CD4-positive, alpha-beta memory T cell (primary cell): Measurements from ENCODE around the gene RSPO3. TPM values are rescaled to one million over a fixed set of nuclear protein-coding genes. Genes with fewer than 3 reads are reported as not detected.
"Not testable (repeated sequence)": the region's sequence is repeated elsewhere in the genome, so short reads cannot be mapped to it uniquely, and the experiment has no call there.

Experiments
- CTCF ChIA-PET: fragments of 350-600 bp; sonication (Branson Sonifier 250); formaldehyde crosslinking; loops from one replicate; lab custom pipeline; 2021; ENCODE audit warnings: inconsistent platforms; ENCODE audit not compliant: partially characterized antibody; lab: Charles Lee
- POLR2A ChIA-PET: fragments of 350-600 bp; sonication (Branson Sonifier 250); formaldehyde crosslinking; loops from one replicate; lab custom pipeline; 2021; ENCODE audit not compliant: partially characterized antibody; lab: Charles Lee
- DNase-seq, 5 donors: peaks; one replicate each; pipeline versions ENCODE4 v3.0.0 to v3.0.0-alpha.2; 2020 to 2022; ENCODE audit warnings: mixed read lengths in 1 of 5
- H3K27ac ChIP-seq: one replicate; pipeline ENCODE4 v1.7.0; 2013; ENCODE audit warnings: low read depth, low read length
- H3K27me3 ChIP-seq: 2 replicates; pipeline ENCODE4 v1.7.0; 2013; ENCODE audit warnings: mild to moderate bottlenecking, low read length, moderate library complexity; ENCODE audit not compliant: insufficient read depth
- H3K36me3 ChIP-seq: 2 replicates; pipeline ENCODE4 v1.7.0; 2013; ENCODE audit warnings: mild to moderate bottlenecking, low read length, moderate library complexity; ENCODE audit not compliant: insufficient read depth
- H3K4me1 ChIP-seq: 2 replicates; pipeline ENCODE4 v1.7.0; 2013; ENCODE audit warnings: mild to moderate bottlenecking, low read length, moderate library complexity; ENCODE audit not compliant: insufficient read depth
- H3K4me3 ChIP-seq, 2 donors: one replicate each; pipeline ENCODE4 v1.7.0; 2013; ENCODE audit warnings: low read length in 2 of 2, mild to moderate bottlenecking in 1 of 2
- H3K9me3 ChIP-seq, 2 donors: one replicate each; pipeline ENCODE4 v1.7.0; 2013; ENCODE audit warnings: low read length in 2 of 2, control low read depth in 1 of 2; ENCODE audit not compliant: control insufficient read depth in 1 of 2
- H3K27ac Mint-ChIP-seq, 7 donors: one replicate each; pipeline ENCODE4 v1.8.0; 2020 to 2021; ENCODE audit warnings: mixed read lengths in 7 of 7, mild to moderate bottlenecking in 6 of 7, inconsistent platforms in 3 of 7, moderate library complexity in 3 of 7
- H3K27me3 Mint-ChIP-seq, 2 donors: one replicate each; pipeline ENCODE4 v1.8.0; 2020 to 2021; ENCODE audit warnings: mixed read lengths in 2 of 2
- H3K36me3 Mint-ChIP-seq, 2 donors: one replicate each; pipeline ENCODE4 v1.8.0; 2020 to 2021; ENCODE audit warnings: mixed read lengths in 2 of 2, inconsistent platforms in 1 of 2, mild to moderate bottlenecking in 1 of 2
- H3K4me1 Mint-ChIP-seq, 4 donors: one replicate each; pipeline ENCODE4 v1.8.0; 2020 to 2021; ENCODE audit warnings: mixed read lengths in 4 of 4, mild to moderate bottlenecking in 1 of 4
- H3K4me3 Mint-ChIP-seq, 8 donors: one replicate each; pipeline ENCODE4 v1.8.0; 2020 to 2021; ENCODE audit warnings: mixed read lengths in 8 of 8, mild to moderate bottlenecking in 7 of 8, moderate library complexity in 6 of 8, inconsistent platforms in 3 of 8
- H3K9me3 Mint-ChIP-seq, 8 donors: one replicate each; pipeline ENCODE4 v1.8.0; 2020 to 2021; ENCODE audit warnings: mixed read lengths in 8 of 8, mild to moderate bottlenecking in 5 of 8, inconsistent platforms in 3 of 8, moderate library complexity in 1 of 8
- intact Hi-C: fragments of 100-400 bp; cut with micrococcal nuclease; formaldehyde crosslinking; loops from one replicate; pipeline ENCODE4 v1.15.1; 2023
- polyA plus RNA-seq, 2 donors: library from polyadenylated mRNA; unstranded; fragments of 300-500 nt; fragmentation: Illumina TruSeq; gene quantifications; one replicate each; pipeline ENCODE4 v1.2.3, GENCODE V29; 2021
- total RNA-seq, 2 experiments: library from RNA; stranded (reverse); gene quantifications; one replicate each; pipeline ENCODE4 v1.2.3, GENCODE V29; 2021

Gene RSPO3
- total and polyA plus RNA-seq, 4 experiments from 2014 or later = not detected

- Mint-ChIP-seq H3K9me3 (peaks cover 2 to 9% (median 6%) of the 10 kb centered on the region in 8 donors), H3K27me3 (peaks cover 16 to 24% of the 10 kb centered on the region in 2 donors), H3K4me3 (no peak overlapping the region), H3K27ac (no peak overlapping the region), H3K4me1 (no peaks in the 10 kb centered on the region), H3K36me3 (no peaks in the 10 kb centered on the region)
- POLR2A ChIA-PET = no interaction called here
- H3K4me3 ChIP-seq = no peak overlapping the region
- no peaks in the 10 kb centered on the region for H3K9me3 ChIP-seq
- H3K27ac ChIP-seq = no peak overlapping the region
- no peak for DNase-seq
- no peaks in the 10 kb centered on the region for H3K36me3 ChIP-seq
- peaks cover 3% of the 10 kb centered on the region for H3K27me3 ChIP-seq
- CTCF ChIA-PET = no interaction called here
- no peaks in the 10 kb centered on the region for H3K4me1 ChIP-seq
- intact Hi-C loops = no loop called here
These were observed 107.0 kb downstream of the RSPO3 start for GRCh38 chr6:127225497-127225896.

- H3K27ac ChIP-seq, H3K27me3 ChIP-seq, CTCF ChIA-PET, H3K27ac Mint-ChIP-seq, H3K36me3 Mint-ChIP-seq, H3K4me3 Mint-ChIP-seq, DNase-seq, H3K36me3 ChIP-seq, intact Hi-C loops, H3K4me1 Mint-ChIP-seq, H3K4me1 ChIP-seq, H3K9me3 ChIP-seq, H3K4me3 ChIP-seq: not testable (repeated sequence)
- POLR2A ChIA-PET = interaction anchor here (0.6 kb wide), 1 partner anchor 9 kb away, joined by 3 read pairs; no protein-coding TSS in a partner anchor
- Mint-ChIP-seq H3K9me3 (peaks cover 2 to 38% (median 22%) of the 10 kb centered on the region in 8 donors), H3K27me3 (peaks cover 10 to 12% of the 10 kb centered on the region in 2 donors)
These were observed 115.3 kb downstream of the RSPO3 start for GRCh38 chr6:127233819-127234218.

GRCh38 chr6:127243501-127243900, 125.0 kb downstream of the RSPO3 start:
- CTCF ChIA-PET = no interaction called here
- no peak overlapping the region for H3K27ac Mint-ChIP-seq

More at GRCh38 chr6:127243501-127243900, 125.0 kb downstream of the RSPO3 start:
- no peaks in the 10 kb centered on the region for H3K4me1 ChIP-seq
- no peak overlapping the region for H3K27ac ChIP-seq
- Mint-ChIP-seq H3K27me3 (peaks cover 13 to 14% of the 10 kb centered on the region in 2 donors), H3K9me3 (peaks cover 0 to 2% (median 0%) of the 10 kb centered on the region in 8 donors), H3K4me1 (no peaks in the 10 kb centered on the region), H3K36me3 (no peaks in the 10 kb centered on the region), H3K4me3 (no peak overlapping the region)
- intact Hi-C loops = no loop called here
- H3K4me3 ChIP-seq = no peak overlapping the region
- H3K27me3 ChIP-seq = no peaks in the 10 kb centered on the region
- DNase-seq = no peak
- no peaks in the 10 kb centered on the region for H3K36me3 ChIP-seq
- POLR2A ChIA-PET = no interaction called here
- no peaks in the 10 kb centered on the region for H3K9me3 ChIP-seq

Other genes starting within 250 kb of the RSPO3 start
- 10 to 100 TPM; 36.4 to 39.9 TPM for gene RNF146, start 148.2 kb downstream of the RSPO3 start, total RNA-seq
- gene RNF146, start 148.2 kb downstream of the RSPO3 start, polyA plus RNA-seq = 10 to 100 TPM; 12.8 to 18.1 TPM
- gene ECHDC1, start 224.9 kb downstream of the RSPO3 start, total RNA-seq = 10 to 100 TPM; 35.5 to 39.3 TPM
- gene ECHDC1, start 224.9 kb downstream of the RSPO3 start, polyA plus RNA-seq = 10 to 100 TPM; 58.7 to 68.0 TPM